ENCODE results near the gene CFAP299. TPM values are rescaled to one million over a fixed set of nuclear protein-coding genes. Genes with fewer than 3 reads are reported as not detected.

The CFAP299 gene
- total and polyA plus RNA-seq, 9 of the 15 experiments (the other 6 are each of a cell fraction or from before 2014, with no cell fraction given) = 0.09 to 3.0 (median 0.76) TPM

DNA sequence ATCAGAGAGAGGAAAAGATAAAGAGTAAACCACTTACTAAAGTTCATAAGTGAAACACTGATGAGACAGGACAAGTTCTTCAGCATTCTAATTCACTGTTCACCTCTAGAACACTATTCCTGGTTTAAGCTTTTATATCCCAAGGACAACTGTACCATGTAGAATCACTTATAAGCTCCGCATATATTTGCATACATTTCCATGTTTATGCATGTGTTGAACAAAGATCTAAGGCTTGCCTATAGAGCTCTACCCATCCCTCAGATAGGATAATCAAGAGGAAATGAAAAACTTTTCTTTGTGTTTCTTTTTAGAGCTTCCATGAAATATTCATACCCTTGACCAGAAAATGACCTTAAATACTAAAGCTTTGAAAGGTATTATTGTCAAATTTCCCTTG is 538.0 kb downstream of the CFAP299 start:
- H3K79me2 ChIP-seq (ENCODE audit: control insufficient read depth, insufficient read depth, low read length) = no peaks in the 10 kb centered on the region
- 0% methylated on average over 1 of the region's 1 CpG for WGBS (ENCODE audit: insufficient coverage, low coverage, missing lambda C conversion rate)
- no peak overlapping the region for H2AFZ ChIP-seq (ENCODE audit: low read depth, low read length)
- H3K4me1 ChIP-seq (replicated peaks in 1 of 2; ENCODE audit: control insufficient read depth in 2 of 2, insufficient read depth in 2 of 2, low read length in 2 of 2) = no peaks in the 10 kb centered on the region
- no peak for FAIRE-seq
- H3K9me1 ChIP-seq (ENCODE audit: control insufficient read depth, insufficient read depth, low read length) = no peaks in the 10 kb centered on the region
- no peak overlapping the region for H3K4me3 ChIP-seq
- in situ Hi-C loops (cut with MboI) (no loop called here), intact Hi-C loops (cut with micrococcal nuclease) (no loop called here)
- ATAC-seq = no peak
- BruUV-seq (replicated peaks) = no TSS peak
- no peak overlapping the region for H3K4me2 ChIP-seq (ENCODE audit: insufficient read depth, low read length)
- no peaks in the 10 kb centered on the region for H4K20me1 ChIP-seq (replicated peaks; ENCODE audit: control insufficient read depth, insufficient read depth, low read length)
- no peak overlapping the region for H3K9ac ChIP-seq (ENCODE audit: insufficient read depth in 1 of 2, low read depth in 2 of 2, low read length in 2 of 2)
- no peaks in the 10 kb centered on the region for H3K9me3 ChIP-seq (replicated peaks; ENCODE audit: control insufficient read depth, insufficient read depth, low read depth, low read length)
- H3K27ac ChIP-seq (ENCODE audit: extremely low read depth, low read depth, low read length) = no peak overlapping the region
- POLR2A ChIA-PET = no interaction called here
- TF ChIP-seq NCOA2 (IDR thresholded peaks at IDR 0.05; ENCODE audit: partially characterized antibody in 2 of 2) (no peak), CC2D1A (IDR thresholded peaks at IDR 0.05) (no peak), POLR2AphosphoS2 (IDR thresholded peaks at IDR 0.05; ENCODE audit: low read length) (no peak), MTF1 (CRISPR knock-in tag; IDR thresholded peaks at IDR 0.05; ENCODE audit: borderline replicate concordance) (no peak)
- TF ChIP-seq, protein P1, sequence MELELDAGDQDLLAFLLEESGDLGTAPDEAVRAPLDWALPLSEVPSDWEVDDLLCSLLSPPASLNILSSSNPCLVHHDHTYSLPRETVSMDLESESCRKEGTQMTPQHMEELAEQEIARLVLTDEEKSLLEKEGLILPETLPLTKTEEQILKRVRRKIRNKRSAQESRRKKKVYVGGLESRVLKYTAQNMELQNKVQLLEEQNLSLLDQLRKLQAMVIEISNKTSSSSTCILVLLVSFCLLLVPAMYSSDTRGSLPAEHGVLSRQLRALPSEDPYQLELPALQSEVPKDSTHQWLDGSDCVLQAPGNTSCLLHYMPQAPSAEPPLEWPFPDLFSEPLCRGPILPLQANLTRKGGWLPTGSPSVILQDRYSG (tag; conservative IDR thresholded peaks at IDR 0.05; ENCODE audit: low read depth) = no peak
- DNase-seq (ENCODE audit: extremely low read depth in 1 of 4, low spot score in 3 of 4) = no peak
- CTCF ChIA-PET (ENCODE audit: low intra/inter-chr PET ratio) = no interaction called here
- no peaks in the 10 kb centered on the region for H3K27me3 ChIP-seq (ENCODE audit: control insufficient read depth in 2 of 2, insufficient read depth in 2 of 2, low read length in 2 of 2)
- H3K36me3 ChIP-seq (ENCODE audit: control insufficient read depth, insufficient read depth, low read length) = no peaks in the 10 kb centered on the region

- ATAC-seq (no peak), DNase-seq (ENCODE audit: extremely low read depth in 1 of 4, low spot score in 3 of 4) (no peak), FAIRE-seq (no peak)
- no peaks in the 10 kb centered on the region for H3K27me3 ChIP-seq (ENCODE audit: control insufficient read depth in 2 of 2, insufficient read depth in 2 of 2, low read length in 2 of 2)
- ChIA-PET CTCF (ENCODE audit: low intra/inter-chr PET ratio) (no interaction called here), POLR2A (no interaction called here)
- no peaks in the 10 kb centered on the region for H3K36me3 ChIP-seq (ENCODE audit: control insufficient read depth, insufficient read depth, low read length)
- H3K4me2 ChIP-seq (ENCODE audit: insufficient read depth, low read length) = no peak overlapping the region
- no peak overlapping the region for H3K4me3 ChIP-seq
- H3K79me2 ChIP-seq (ENCODE audit: control insufficient read depth, insufficient read depth, low read length) = no peaks in the 10 kb centered on the region
- no peak overlapping the region for H3K9ac ChIP-seq (ENCODE audit: insufficient read depth in 1 of 2, low read depth in 2 of 2, low read length in 2 of 2)
- intact Hi-C loops (cut with micrococcal nuclease) = no loop called here
- no peak overlapping the region for H2AFZ ChIP-seq (ENCODE audit: low read depth, low read length)
- no TSS peak for BruUV-seq (replicated peaks)
- no peaks in the 10 kb centered on the region for H3K4me1 ChIP-seq (replicated peaks in 1 of 2; ENCODE audit: control insufficient read depth in 2 of 2, insufficient read depth in 2 of 2, low read length in 2 of 2)
- in situ Hi-C loops (cut with MboI) = no loop called here
- no peak overlapping the region for H3K27ac ChIP-seq (ENCODE audit: extremely low read depth, low read depth, low read length)
- 6% methylated on average over 2 of the region's 2 CpGs for WGBS (ENCODE audit: insufficient coverage, low coverage, missing lambda C conversion rate)
- H3K9me1 ChIP-seq (ENCODE audit: control insufficient read depth, insufficient read depth, low read length) = no peaks in the 10 kb centered on the region
- no peaks in the 10 kb centered on the region for H3K9me3 ChIP-seq (replicated peaks; ENCODE audit: control insufficient read depth, insufficient read depth, low read depth, low read length)
- H4K20me1 ChIP-seq (replicated peaks; ENCODE audit: control insufficient read depth, insufficient read depth, low read length) = no peaks in the 10 kb centered on the region
- TF ChIP-seq CREB1 (IDR thresholded peaks at IDR 0.05) = no peak
- TF ChIP-seq CREB1 (CRISPR knock-in tag; IDR thresholded peaks at IDR 0.05) = no peak
- TF ChIP-seq ZNF197 (CRISPR knock-in tag; IDR thresholded peaks at IDR 0.05; ENCODE audit: low read depth) = no peak
- TF ChIP-seq MYNN (IDR thresholded peaks at IDR 0.05) = no peak
- no peak for TF ChIP-seq MYNN (CRISPR knock-in tag; IDR thresholded peaks at IDR 0.05)
- no peak for TF ChIP-seq NBN (IDR thresholded peaks at IDR 0.05; ENCODE audit: low read depth)
- TF ChIP-seq, protein P2, sequence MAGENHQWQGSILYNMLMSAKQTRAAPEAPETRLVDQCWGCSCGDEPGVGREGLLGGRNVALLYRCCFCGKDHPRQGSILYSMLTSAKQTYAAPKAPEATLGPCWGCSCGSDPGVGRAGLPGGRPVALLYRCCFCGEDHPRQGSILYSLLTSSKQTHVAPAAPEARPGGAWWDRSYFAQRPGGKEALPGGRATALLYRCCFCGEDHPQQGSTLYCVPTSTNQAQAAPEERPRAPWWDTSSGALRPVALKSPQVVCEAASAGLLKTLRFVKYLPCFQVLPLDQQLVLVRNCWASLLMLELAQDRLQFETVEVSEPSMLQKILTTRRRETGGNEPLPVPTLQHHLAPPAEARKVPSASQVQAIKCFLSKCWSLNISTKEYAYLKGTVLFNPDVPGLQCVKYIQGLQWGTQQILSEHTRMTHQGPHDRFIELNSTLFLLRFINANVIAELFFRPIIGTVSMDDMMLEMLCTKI (IDR thresholded peaks at IDR 0.05; ENCODE audit: partially characterized antibody) = no peak
- no peak for TF ChIP-seq ZNF431 (CRISPR knock-in tag; IDR thresholded peaks at IDR 0.05)
- no peak for TF ChIP-seq ZNF384 (IDR thresholded peaks at IDR 0.05; ENCODE audit: low read depth, low read length)
- TF ChIP-seq POLR2B (IDR thresholded peaks at IDR 0.05; ENCODE audit: low read depth, partially characterized antibody) = no peak
Observed at GRCh38 chr4:80874979-80875378, 539.4 kb downstream of the CFAP299 start.

Measured in K562 (cell line).